GM18909 (cell line): Measurements from ENCODE around the gene HOMER1.

Experiments
- ATAC-seq: cut with Tn5 transposase; IDR thresholded peaks from one replicate; pipeline ENCODE4 v1.9.1; 2021; ENCODE audit warnings: mild to moderate bottlenecking; ENCODE audit not compliant: unreplicated experiment, poor library complexity

The HOMER1 gene

GRCh38 chr5:79491690-79492317 is 22.1 kb downstream of the HOMER1 start:
- ATAC-seq = no peak

GRCh38 chr5:79490323-79490936 is 23.5 kb downstream of the HOMER1 start:
- ATAC-seq = no peak

- ATAC-seq = no peak
Measured at GRCh38 chr5:79489773-79490172, 24.2 kb downstream of the HOMER1 start.

GRCh38 chr5:79488775-79489174 is 25.2 kb downstream of the HOMER1 start:
- ATAC-seq = no peak

- ATAC-seq = no peak
Measured at GRCh38 chr5:79488058-79488457, 25.9 kb downstream of the HOMER1 start.

- ATAC-seq = no peak
Measured at GRCh38 chr5:79487251-79487650, 26.7 kb downstream of the HOMER1 start.

- ATAC-seq = no peak
Measured at GRCh38 chr5:79486116-79486515, 27.8 kb downstream of the HOMER1 start.

GRCh38 chr5:79484731-79485130 is 29.2 kb downstream of the HOMER1 start:
- ATAC-seq = no peak

GRCh38 chr5:79481574-79481973 is 32.4 kb downstream of the HOMER1 start:
- no peak for ATAC-seq

- ATAC-seq = no peak
Measured at GRCh38 chr5:79480991-79481390, 32.9 kb downstream of the HOMER1 start.

GRCh38 chr5:79475152-79475466 is 38.8 kb downstream of the HOMER1 start:
- no peak for ATAC-seq

- ATAC-seq = no peak
Measured at GRCh38 chr5:79474367-79475151, 39.4 kb downstream of the HOMER1 start.

- ATAC-seq = no peak
Measured at GRCh38 chr5:79471556-79471955, 42.4 kb downstream of the HOMER1 start.

GRCh38 chr5:79464695-79465332 is 49.1 kb downstream of the HOMER1 start:
- ATAC-seq = no peak

- ATAC-seq = no peak
Measured at GRCh38 chr5:79464278-79464677, 49.7 kb downstream of the HOMER1 start.

GRCh38 chr5:79459626-79460025 is 54.3 kb downstream of the HOMER1 start:
- no peak for ATAC-seq

GRCh38 chr5:79456890-79457583 is 56.9 kb downstream of the HOMER1 start:
- peak; percentile 84 for ATAC-seq

GRCh38 chr5:79456400-79456799 is 57.5 kb downstream of the HOMER1 start:
- ATAC-seq = no peak

GRCh38 chr5:79454043-79454442 is 59.9 kb downstream of the HOMER1 start:
- no peak for ATAC-seq

- no peak for ATAC-seq
Measured at GRCh38 chr5:79448336-79448735, 65.6 kb downstream of the HOMER1 start.

GRCh38 chr5:79436821-79437220 is 77.1 kb downstream of the HOMER1 start:
- no peak for ATAC-seq
